ENCODE measurements around the gene ARRB1. TPM values are rescaled to one million over a fixed set of nuclear protein-coding genes. Genes with fewer than 3 reads are reported as not detected.

ARRB1 gene
- total and polyA plus RNA-seq, 2 of the 13 experiments (the other 11 are each of a cell fraction or from before 2014, with no cell fraction given) = 22.5 to 35.7 TPM

DNA sequence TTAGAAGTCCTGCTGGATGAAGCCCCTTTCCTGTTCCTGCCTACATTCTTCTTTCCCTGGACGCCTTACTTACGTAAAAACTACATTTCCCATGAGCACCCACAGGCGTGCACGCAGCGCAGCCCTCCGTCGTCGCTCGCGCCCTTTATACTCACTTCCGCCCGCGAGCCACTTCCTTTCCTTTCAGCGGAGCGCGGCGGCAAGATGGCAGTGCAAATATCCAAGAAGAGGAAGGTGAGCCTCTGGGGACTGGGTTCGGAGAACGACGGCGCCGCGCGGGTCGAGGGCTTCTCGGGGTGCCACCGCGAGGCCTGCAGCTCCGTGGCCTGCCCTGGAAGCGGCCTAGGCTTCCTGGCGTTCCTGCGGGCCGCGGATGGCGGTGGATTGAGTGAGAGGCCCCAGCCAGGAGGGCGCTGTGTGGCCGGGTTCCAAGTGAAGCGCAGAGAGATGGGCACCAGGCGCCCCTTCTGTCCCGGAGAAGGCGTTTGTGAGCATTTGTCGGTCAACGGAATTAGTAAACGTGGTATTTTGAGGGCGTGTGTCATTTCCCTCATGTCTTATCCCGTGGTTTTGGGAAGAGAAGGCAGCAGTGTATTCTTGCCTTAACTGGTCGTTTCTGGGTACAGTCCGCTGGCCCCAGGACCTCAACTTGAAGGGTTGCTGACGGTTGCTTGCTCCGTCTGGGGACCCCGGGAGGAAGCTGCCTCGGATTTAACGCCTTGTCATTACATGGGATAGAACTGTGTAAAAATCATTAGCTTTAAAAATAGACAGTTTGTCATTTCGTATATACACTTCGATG is 48.1 kb upstream of the ARRB1 start, which contains the start of gene RPS3 (continued):
- TF ChIP-seq, protein P1, sequence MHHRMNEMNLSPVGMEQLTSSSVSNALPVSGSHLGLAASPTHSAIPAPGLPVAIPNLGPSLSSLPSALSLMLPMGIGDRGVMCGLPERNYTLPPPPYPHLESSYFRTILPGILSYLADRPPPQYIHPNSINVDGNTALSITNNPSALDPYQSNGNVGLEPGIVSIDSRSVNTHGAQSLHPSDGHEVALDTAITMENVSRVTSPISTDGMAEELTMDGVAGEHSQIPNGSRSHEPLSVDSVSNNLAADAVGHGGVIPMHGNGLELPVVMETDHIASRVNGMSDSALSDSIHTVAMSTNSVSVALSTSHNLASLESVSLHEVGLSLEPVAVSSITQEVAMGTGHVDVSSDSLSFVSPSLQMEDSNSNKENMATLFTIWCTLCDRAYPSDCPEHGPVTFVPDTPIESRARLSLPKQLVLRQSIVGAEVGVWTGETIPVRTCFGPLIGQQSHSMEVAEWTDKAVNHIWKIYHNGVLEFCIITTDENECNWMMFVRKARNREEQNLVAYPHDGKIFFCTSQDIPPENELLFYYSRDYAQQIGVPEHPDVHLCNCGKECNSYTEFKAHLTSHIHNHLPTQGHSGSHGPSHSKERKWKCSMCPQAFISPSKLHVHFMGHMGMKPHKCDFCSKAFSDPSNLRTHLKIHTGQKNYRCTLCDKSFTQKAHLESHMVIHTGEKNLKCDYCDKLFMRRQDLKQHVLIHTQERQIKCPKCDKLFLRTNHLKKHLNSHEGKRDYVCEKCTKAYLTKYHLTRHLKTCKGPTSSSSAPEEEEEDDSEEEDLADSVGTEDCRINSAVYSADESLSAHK (CRISPR knock-in tag; IDR thresholded peaks at IDR 0.05; ENCODE audit: borderline replicate concordance) = 0 out of 2 replicates have a peak, but pooled peaks have one; percentile 40
- TF ChIP-seq XRCC5 (optimal IDR thresholded peaks at IDR 0.05; ENCODE audit: low read length) (peak; percentile 91), ZBTB38 (CRISPR knock-in tag; IDR thresholded peaks at IDR 0.05) (no peak), CREM (IDR thresholded peaks at IDR 0.05) (peak; percentile 98), CREM (CRISPR knock-in tag; IDR thresholded peaks at IDR 0.05) (peak; percentile 59; the same call in 1 of the 2 replicates), ZNF777 (CRISPR knock-in tag; IDR thresholded peaks at IDR 0.05) (0 out of 2 replicates have a peak, but pooled peaks have one; percentile 50), FOXA3 (CRISPR knock-in tag; IDR thresholded peaks at IDR 0.05) (peak; percentile 70), DNMT1 (CRISPR knock-in tag; IDR thresholded peaks at IDR 0.05) (no peak), RBFOX2 (IDR thresholded peaks at IDR 0.05; ENCODE audit: low read depth, low read length) (peak; percentile 99), MAFK (conservative IDR thresholded peaks at IDR 0.05 in 1 of 2, IDR thresholded peaks at IDR 0.05 in 1 of 2; ENCODE audit: low read length in 2 of 2) (no peak), ZNF761 (CRISPR knock-in tag; conservative IDR thresholded peaks at IDR 0.05) (peak; percentile 85)
- TF ChIP-seq, protein P2, sequence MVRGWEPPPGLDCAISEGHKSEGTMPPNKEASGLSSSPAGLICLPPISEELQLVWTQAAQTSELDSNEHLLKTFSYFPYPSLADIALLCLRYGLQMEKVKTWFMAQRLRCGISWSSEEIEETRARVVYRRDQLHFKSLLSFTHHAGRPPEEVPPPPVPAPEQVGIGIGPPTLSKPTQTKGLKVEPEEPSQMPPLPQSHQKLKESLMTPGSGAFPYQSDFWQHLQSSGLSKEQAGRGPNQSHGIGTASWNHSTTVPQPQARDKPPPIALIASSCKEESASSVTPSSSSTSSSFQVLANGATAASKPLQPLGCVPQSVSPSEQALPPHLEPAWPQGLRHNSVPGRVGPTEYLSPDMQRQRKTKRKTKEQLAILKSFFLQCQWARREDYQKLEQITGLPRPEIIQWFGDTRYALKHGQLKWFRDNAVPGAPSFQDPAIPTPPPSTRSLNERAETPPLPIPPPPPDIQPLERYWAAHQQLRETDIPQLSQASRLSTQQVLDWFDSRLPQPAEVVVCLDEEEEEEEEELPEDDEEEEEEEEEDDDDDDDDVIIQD (CRISPR knock-in tag; IDR thresholded peaks at IDR 0.05; ENCODE audit: low read depth) = 0 out of 2 replicates have a peak, but pooled peaks have one; percentile 51
- TF ChIP-seq, protein P3, sequence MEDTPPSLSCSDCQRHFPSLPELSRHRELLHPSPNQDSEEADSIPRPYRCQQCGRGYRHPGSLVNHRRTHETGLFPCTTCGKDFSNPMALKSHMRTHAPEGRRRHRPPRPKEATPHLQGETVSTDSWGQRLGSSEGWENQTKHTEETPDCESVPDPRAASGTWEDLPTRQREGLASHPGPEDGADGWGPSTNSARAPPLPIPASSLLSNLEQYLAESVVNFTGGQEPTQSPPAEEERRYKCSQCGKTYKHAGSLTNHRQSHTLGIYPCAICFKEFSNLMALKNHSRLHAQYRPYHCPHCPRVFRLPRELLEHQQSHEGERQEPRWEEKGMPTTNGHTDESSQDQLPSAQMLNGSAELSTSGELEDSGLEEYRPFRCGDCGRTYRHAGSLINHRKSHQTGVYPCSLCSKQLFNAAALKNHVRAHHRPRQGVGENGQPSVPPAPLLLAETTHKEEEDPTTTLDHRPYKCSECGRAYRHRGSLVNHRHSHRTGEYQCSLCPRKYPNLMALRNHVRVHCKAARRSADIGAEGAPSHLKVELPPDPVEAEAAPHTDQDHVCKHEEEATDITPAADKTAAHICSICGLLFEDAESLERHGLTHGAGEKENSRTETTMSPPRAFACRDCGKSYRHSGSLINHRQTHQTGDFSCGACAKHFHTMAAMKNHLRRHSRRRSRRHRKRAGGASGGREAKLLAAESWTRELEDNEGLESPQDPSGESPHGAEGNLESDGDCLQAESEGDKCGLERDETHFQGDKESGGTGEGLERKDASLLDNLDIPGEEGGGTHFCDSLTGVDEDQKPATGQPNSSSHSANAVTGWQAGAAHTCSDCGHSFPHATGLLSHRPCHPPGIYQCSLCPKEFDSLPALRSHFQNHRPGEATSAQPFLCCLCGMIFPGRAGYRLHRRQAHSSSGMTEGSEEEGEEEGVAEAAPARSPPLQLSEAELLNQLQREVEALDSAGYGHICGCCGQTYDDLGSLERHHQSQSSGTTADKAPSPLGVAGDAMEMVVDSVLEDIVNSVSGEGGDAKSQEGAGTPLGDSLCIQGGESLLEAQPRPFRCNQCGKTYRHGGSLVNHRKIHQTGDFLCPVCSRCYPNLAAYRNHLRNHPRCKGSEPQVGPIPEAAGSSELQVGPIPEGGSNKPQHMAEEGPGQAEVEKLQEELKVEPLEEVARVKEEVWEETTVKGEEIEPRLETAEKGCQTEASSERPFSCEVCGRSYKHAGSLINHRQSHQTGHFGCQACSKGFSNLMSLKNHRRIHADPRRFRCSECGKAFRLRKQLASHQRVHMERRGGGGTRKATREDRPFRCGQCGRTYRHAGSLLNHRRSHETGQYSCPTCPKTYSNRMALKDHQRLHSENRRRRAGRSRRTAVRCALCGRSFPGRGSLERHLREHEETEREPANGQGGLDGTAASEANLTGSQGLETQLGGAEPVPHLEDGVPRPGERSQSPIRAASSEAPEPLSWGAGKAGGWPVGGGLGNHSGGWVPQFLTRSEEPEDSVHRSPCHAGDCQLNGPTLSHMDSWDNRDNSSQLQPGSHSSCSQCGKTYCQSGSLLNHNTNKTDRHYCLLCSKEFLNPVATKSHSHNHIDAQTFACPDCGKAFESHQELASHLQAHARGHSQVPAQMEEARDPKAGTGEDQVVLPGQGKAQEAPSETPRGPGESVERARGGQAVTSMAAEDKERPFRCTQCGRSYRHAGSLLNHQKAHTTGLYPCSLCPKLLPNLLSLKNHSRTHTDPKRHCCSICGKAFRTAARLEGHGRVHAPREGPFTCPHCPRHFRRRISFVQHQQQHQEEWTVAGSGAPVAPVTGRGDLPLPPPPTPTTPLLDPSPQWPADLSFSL (CRISPR knock-in tag; IDR thresholded peaks at IDR 0.05) = no peak
- TF ChIP-seq, protein P4, sequence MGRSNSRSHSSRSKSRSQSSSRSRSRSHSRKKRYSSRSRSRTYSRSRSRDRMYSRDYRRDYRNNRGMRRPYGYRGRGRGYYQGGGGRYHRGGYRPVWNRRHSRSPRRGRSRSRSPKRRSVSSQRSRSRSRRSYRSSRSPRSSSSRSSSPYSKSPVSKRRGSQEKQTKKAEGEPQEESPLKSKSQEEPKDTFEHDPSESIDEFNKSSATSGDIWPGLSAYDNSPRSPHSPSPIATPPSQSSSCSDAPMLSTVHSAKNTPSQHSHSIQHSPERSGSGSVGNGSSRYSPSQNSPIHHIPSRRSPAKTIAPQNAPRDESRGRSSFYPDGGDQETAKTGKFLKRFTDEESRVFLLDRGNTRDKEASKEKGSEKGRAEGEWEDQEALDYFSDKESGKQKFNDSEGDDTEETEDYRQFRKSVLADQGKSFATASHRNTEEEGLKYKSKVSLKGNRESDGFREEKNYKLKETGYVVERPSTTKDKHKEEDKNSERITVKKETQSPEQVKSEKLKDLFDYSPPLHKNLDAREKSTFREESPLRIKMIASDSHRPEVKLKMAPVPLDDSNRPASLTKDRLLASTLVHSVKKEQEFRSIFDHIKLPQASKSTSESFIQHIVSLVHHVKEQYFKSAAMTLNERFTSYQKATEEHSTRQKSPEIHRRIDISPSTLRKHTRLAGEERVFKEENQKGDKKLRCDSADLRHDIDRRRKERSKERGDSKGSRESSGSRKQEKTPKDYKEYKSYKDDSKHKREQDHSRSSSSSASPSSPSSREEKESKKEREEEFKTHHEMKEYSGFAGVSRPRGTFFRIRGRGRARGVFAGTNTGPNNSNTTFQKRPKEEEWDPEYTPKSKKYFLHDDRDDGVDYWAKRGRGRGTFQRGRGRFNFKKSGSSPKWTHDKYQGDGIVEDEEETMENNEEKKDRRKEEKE (IDR thresholded peaks at IDR 0.05) = no peak
- TF ChIP-seq, protein P5, sequence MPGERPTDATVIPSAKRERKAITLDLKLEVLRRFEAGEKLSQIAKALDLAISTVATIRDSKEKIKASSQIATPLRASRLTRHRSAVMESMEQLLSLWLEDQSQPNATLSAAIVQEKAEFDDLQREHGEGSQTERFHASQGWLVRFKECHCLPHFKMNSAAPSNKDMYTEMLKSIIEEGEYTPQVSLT (CRISPR knock-in tag; IDR thresholded peaks at IDR 0.05; ENCODE audit: borderline replicate concordance, low read depth) = no peak
